Gastroesophageal sphincter (tissue), 4 donors: Measurements from ENCODE around the gene OR5K4. TPM values are rescaled to one million over a fixed set of nuclear protein-coding genes. Genes with fewer than 3 reads are reported as not detected.

Experiments used
- ATAC-seq: fragments of 150-250 bp; one replicate; pipeline ENCODE4 v1.9.1; 2016; ENCODE audit warnings: mild to moderate bottlenecking, moderate library complexity
- H3K27ac ChIP-seq, 4 donors: fragments of 200-600 bp; sonication (generic) in 3 of 4; 1 replicate in 3 of 4; 2 replicates in 1 of 4; pipeline ENCODE4 v1.5.1; 2016 to 2019
- H3K27me3 ChIP-seq: fragments of 200-600 bp; sonication (generic); one replicate; pipeline ENCODE4 v1.5.1; 2019
- H3K36me3 ChIP-seq, 2 donors: fragments of 200-600 bp; sonication (generic); one replicate each; pipeline ENCODE4 v1.5.1; 2019; ENCODE audit warnings: control low read depth in 1 of 2
- H3K4me1 ChIP-seq, 3 donors: fragments of 200-600 bp; sonication (generic); 1 replicate in 2 of 3; 2 replicates in 1 of 3; pipeline ENCODE4 v1.5.1; 2016 to 2019; ENCODE audit warnings: control low read depth in 2 of 3
- H3K4me3 ChIP-seq, 2 donors: fragments of 200-600 bp; sonication (generic); one replicate each; pipeline ENCODE4 v1.5.1; 2019; ENCODE audit warnings: mild to moderate bottlenecking in 1 of 2, moderate library complexity in 1 of 2
- H3K9me3 ChIP-seq, 3 donors: fragments of 200-600 bp; sonication (generic); one replicate each; pipeline ENCODE4 v1.5.1; 2017 to 2019; ENCODE audit warnings: control low read depth in 2 of 3
- CTCF ChIP-seq, 4 experiments: fragments of 200-600 bp in 2 of 4; fragments of 450-650 bp in 2 of 4; sonication (generic) in 1 of 4; IDR thresholded peaks; one replicate each; pipeline ENCODE4 v1.5.1; 2017 to 2019; ENCODE audit warnings: antibody characterized with exemption in 4 of 4, mild to moderate bottlenecking in 2 of 4, moderate library complexity in 2 of 4
- EP300 ChIP-seq: sonication (generic); formaldehyde crosslinking; IDR thresholded peaks from one replicate; pipeline ENCODE4 v1.6.1; 2017; ENCODE audit warnings: antibody characterized with exemption, mild to moderate bottlenecking
- POLR2A ChIP-seq, 2 donors: fragments of 450-650 bp; IDR thresholded peaks; one replicate each; pipeline ENCODE4 v1.6.1; 2017; ENCODE audit warnings: antibody characterized with exemption in 2 of 2, mild to moderate bottlenecking in 2 of 2, moderate library complexity in 1 of 2
- POLR2AphosphoS5 ChIP-seq: sonication (generic); formaldehyde crosslinking; IDR thresholded peaks from one replicate; pipeline ENCODE4 v1.6.1; 2017; ENCODE audit warnings: antibody characterized with exemption
- WGBS, 2 donors: methylation state at CpG; one replicate each; pipeline ENCODE4 v1.1.5; 2018; ENCODE audit warnings: low coverage in 1 of 2; 5-methylcytosine and 5-hydroxymethylcytosine counted together
- total RNA-seq, 4 donors: library from RNA; depleted of rRNA; stranded (reverse); fragments of >200 nt; gene quantifications; one replicate each; pipeline ENCODE4 v1.1.0, GENCODE V29; 2016

The OR5K4 gene
- total RNA-seq = not detected

- no peak within 1 kb of the TSS for H3K27ac ChIP-seq
- H3K4me1 ChIP-seq = no peaks in the 10 kb centered on the region
- ATAC-seq = no peak
- H3K27me3 ChIP-seq = no peaks in the 10 kb centered on the region
- H3K36me3 ChIP-seq = no peaks in the 10 kb centered on the region
- H3K4me3 ChIP-seq = no peak within 1 kb of the TSS
- TF ChIP-seq EP300 (no peak), POLR2A (IDR thresholded peaks at IDR 0.05) (no peak), CTCF (IDR thresholded peaks at IDR 0.05) (no peak), POLR2AphosphoS5 (no peak)
- 69% methylated on average over 2 of the region's 2 CpGs for WGBS, 2 donors
- no peaks in the 10 kb centered on the region for H3K9me3 ChIP-seq
These were observed at the start of gene OR5K4 for GRCh38 chr3:98353554-98353953. Gene OR5K4, plus strand, starts transcription at chr3:98353854. Its CDS starts 0 bp downstream, at chr3:98353854.

- TF ChIP-seq EP300 (no peak), POLR2A (IDR thresholded peaks at IDR 0.05) (no peak), POLR2AphosphoS5 (no peak), CTCF (IDR thresholded peaks at IDR 0.05) (no peak)
- WGBS, 2 donors = 75 to 83% methylated on average over 2 of the region's 2 CpGs
These were observed 31.6 kb upstream of the OR5K4 start for GRCh38 chr3:98322101-98322500.

GRCh38 chr3:98322686-98323085, 31.0 kb upstream of the OR5K4 start:
- no peaks in the 10 kb centered on the region for H3K9me3 ChIP-seq
- no peak for TF ChIP-seq POLR2A (IDR thresholded peaks at IDR 0.05)
- TF ChIP-seq EP300 = no peak
- TF ChIP-seq POLR2AphosphoS5 = no peak
- TF ChIP-seq CTCF (IDR thresholded peaks at IDR 0.05) = no peak
- no peaks in the 10 kb centered on the region for H3K36me3 ChIP-seq
- no peak overlapping the region for H3K4me3 ChIP-seq
- H3K27ac ChIP-seq = no peak overlapping the region
- no peaks in the 10 kb centered on the region for H3K4me1 ChIP-seq
- 74 to 88% methylated on average over 1 to 2 of the region's 2 CpGs for WGBS, 2 donors
- no peak for ATAC-seq
- H3K27me3 ChIP-seq = peaks cover 8% of the 10 kb centered on the region

More at GRCh38 chr3:98322101-98322500, 31.6 kb upstream of the OR5K4 start:
- no peak overlapping the region for H3K27ac ChIP-seq
- H3K27me3 ChIP-seq = peaks cover 4% of the 10 kb centered on the region
- no peaks in the 10 kb centered on the region for H3K4me1 ChIP-seq
- ATAC-seq = no peak
- no peaks in the 10 kb centered on the region for H3K9me3 ChIP-seq
- no peak overlapping the region for H3K4me3 ChIP-seq
- no peaks in the 10 kb centered on the region for H3K36me3 ChIP-seq

GRCh38 chr3:98323425-98323824, 30.2 kb upstream of the OR5K4 start:
- Histone ChIP-seq H3K27ac (no peak overlapping the region), H3K4me1 (no peaks in the 10 kb centered on the region), H3K36me3 (no peaks in the 10 kb centered on the region), H3K4me3 (no peak overlapping the region), H3K9me3 (no peaks in the 10 kb centered on the region), H3K27me3 (peaks cover 11% of the 10 kb centered on the region)
- TF ChIP-seq EP300 (no peak), CTCF (IDR thresholded peaks at IDR 0.05) (no peak), POLR2AphosphoS5 (no peak), POLR2A (IDR thresholded peaks at IDR 0.05) (no peak)
- no peak for ATAC-seq

- H3K27ac ChIP-seq = no peak overlapping the region
- ATAC-seq = no peak
- H3K4me1 ChIP-seq = no peaks in the 10 kb centered on the region
- 73 to 82% methylated on average over 8 to 12 of the region's 12 CpGs for WGBS, 2 donors
- peaks cover 27% of the 10 kb centered on the region for H3K27me3 ChIP-seq
- no peaks in the 10 kb centered on the region for H3K9me3 ChIP-seq
- no peaks in the 10 kb centered on the region for H3K36me3 ChIP-seq
- TF ChIP-seq EP300 = no peak
- TF ChIP-seq POLR2AphosphoS5 = no peak
- no peak for TF ChIP-seq POLR2A (IDR thresholded peaks at IDR 0.05)
- TF ChIP-seq CTCF (IDR thresholded peaks at IDR 0.05) = no peak
- no peak overlapping the region for H3K4me3 ChIP-seq
These were observed 28.6 kb upstream of the OR5K4 start for GRCh38 chr3:98325055-98325454.
